Epithelial cell of proximal tubule (primary cell): ENCODE measurements around the gene SMIM21. TPM values are rescaled to one million over a fixed set of nuclear protein-coding genes. Genes with fewer than 3 reads are reported as not detected.

Experiments
- DNase-seq: peaks from one replicate; pipeline ENCODE4 v3.0.0-alpha.2; 2011; ENCODE audit warnings: low read depth
- H3K4me3 ChIP-seq: 2 replicates; pipeline ENCODE4 v1.5.1; 2011; ENCODE audit warnings: low read depth, mild to moderate bottlenecking, low read length
- total RNA-seq: library from RNA; depleted of rRNA; stranded (reverse); fragments of >200 nt; gene quantifications from 2 replicates; pipeline ENCODE4 v1.2.3, GENCODE V29; 2015
- TF ChIP-seq, protein P1 (sequence below): conservative IDR thresholded peaks from 2 replicates; pipeline ENCODE4 v1.5.1; 2012; ENCODE audit warnings: low read depth, mild to moderate bottlenecking, low read length

SMIM21 gene
- total RNA-seq, 1 donor from 2014 or later: not detected

DNA sequence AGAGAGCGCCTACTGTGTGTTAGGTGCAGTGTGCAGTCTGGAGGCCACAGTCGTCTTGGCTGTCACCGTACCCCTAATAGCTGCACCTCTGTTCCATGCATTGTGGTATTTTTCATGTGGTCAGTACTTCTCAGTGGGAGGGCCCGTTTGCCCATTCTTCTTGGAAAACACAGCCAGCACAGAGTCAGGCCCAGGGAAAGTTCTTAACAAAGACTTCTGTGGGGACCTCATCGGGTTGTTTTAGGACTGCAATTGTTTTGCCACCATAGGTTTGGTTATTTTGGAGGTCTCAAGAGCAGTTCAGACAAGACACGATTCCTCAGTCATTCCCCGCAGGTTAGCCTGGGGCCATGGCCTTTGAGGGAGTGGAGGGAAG, 62.3 kb downstream of the SMIM21 start:
- TF ChIP-seq, protein P1, sequence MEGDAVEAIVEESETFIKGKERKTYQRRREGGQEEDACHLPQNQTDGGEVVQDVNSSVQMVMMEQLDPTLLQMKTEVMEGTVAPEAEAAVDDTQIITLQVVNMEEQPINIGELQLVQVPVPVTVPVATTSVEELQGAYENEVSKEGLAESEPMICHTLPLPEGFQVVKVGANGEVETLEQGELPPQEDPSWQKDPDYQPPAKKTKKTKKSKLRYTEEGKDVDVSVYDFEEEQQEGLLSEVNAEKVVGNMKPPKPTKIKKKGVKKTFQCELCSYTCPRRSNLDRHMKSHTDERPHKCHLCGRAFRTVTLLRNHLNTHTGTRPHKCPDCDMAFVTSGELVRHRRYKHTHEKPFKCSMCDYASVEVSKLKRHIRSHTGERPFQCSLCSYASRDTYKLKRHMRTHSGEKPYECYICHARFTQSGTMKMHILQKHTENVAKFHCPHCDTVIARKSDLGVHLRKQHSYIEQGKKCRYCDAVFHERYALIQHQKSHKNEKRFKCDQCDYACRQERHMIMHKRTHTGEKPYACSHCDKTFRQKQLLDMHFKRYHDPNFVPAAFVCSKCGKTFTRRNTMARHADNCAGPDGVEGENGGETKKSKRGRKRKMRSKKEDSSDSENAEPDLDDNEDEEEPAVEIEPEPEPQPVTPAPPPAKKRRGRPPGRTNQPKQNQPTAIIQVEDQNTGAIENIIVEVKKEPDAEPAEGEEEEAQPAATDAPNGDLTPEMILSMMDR: no peak
- H3K4me3 ChIP-seq: no peak overlapping the region
- no peak for DNase-seq

DNA sequence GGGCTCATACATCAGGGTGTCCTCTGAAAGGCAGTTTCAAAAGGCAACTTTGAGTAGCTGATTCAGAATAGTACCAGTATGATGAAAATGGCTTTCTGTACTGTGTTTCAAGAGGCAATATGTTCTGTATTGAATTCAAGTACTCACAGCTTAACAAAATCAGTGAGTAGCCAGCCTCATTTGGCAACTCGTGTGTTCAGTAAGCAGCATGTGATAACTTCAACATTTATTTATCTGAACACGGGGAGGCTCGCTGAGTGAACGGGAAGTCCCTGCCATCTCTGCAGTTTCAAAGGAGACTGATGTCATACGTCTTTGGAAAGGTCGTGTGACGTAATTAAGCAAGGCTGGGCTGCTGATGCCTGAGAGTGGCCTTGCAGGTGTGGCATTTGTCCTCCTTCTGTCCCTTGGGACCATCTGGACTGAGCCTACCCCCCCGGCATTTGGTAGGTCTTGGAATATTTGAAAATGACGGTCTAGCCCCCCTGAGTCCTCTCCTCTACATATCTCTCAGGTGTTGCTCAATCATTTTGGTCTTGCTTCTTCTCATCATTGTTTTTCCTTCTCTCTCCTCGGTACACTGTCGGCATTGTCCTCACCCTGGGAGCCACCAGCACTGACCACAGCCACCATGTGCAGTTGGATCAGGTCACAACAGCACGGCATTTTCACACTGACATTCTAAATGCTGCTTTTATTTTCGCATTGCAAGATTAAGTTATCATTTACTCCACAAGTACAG, 62.8 kb downstream of the SMIM21 start:
- no peak for DNase-seq
- TF ChIP-seq, protein P1: no peak

GRCh38 chr18:75363446-75364225, 63.9 kb downstream of the SMIM21 start:
- DNase-seq: no peak
- no peak overlapping the region for H3K4me3 ChIP-seq
- TF ChIP-seq, protein P1: no peak

More for the DNA sequence above, 62.8 kb downstream of the SMIM21 start:
- H3K4me3 ChIP-seq: no peak overlapping the region

DNA sequence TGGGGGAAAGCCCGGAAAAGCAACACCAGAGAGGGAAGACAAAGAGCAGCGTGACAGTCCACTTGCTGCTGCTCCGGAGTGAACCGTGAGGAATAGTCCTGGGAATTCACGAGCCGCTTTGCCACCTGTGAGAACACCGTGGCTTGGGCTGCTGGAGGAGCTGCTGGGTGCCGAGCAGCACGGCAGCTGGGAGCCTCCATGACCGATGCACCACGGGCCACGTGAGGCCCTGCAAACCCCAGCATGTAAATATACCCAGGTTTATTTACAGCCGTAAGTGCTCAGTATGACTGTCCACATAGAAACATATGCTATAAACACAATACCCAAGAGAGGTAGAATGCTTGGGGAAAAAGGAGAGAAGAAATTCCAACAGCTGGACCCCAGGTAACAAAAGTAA, 65.1 kb downstream of the SMIM21 start:
- no peak for DNase-seq
- no peak overlapping the region for H3K4me3 ChIP-seq
- TF ChIP-seq, protein P1: no peak

DNA sequence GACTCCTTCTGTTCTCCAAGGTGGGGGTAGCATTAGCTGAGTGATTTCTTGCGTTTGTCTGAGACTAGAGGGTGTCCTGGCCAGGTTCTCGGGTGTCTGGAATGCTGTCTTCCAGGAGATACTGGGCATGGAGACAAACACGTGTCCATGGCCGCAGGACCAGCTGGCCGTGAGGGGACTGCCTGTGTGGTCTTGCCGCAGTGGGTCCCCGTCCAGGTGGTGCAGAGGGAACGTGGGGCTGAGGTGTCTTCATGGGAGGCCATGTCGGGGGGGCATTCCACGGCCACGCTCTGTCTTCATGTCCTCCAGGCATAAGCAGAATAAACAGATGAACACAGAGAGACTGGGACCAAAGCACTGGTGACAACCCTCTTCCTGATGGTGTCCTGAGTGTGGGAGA, 66.6 kb downstream of the SMIM21 start:
- TF ChIP-seq, protein P1: no peak
- no peak overlapping the region for H3K4me3 ChIP-seq
- no peak for DNase-seq

DNA sequence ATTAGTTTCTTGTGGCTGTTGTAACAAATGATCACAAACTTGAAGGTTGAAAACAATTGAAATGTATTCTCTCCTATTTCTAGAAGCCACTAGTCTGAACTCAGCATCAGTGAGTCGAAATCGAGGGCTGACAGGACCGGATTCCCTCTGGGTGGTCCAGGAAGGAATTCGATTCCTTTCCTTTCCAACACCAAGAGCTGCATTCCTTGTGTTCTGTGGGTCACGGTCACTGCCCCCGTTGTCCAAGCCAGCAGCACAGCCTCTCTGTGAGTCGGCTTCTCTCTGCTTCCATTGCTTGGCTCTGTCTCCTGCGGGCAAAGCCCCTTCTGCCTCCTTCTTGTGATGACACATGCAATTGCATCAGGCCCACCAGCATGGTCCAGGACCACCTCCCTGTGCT, 67.3 kb downstream of the SMIM21 start:
- no peak overlapping the region for H3K4me3 ChIP-seq
- TF ChIP-seq, protein P1: no peak
- DNase-seq: no peak

Other genes with a start within 250 kb of the SMIM21 start
- 7.8 and 11.8 TPM in 2 replicates for gene PTGR3, start 218.6 kb downstream of the SMIM21 start, total RNA-seq
- gene TSHZ1, start 216.9 kb downstream of the SMIM21 start, total RNA-seq: 4.9 and 5.1 TPM in 2 replicates